Effector memory CD4-positive, alpha-beta T cell (primary cell): Measurements from ENCODE around the gene TSPAN9.
A peak's percentile ranks its signal among the peaks of the same experiment; 100 is the strongest.

Experiments used
- DNase-seq, 3 donors: peaks; one replicate each; pipeline ENCODE4 v3.0.0-alpha.2; 2020
- H3K27ac ChIP-seq: 2 replicates; pipeline ENCODE4 v1.7.0; 2013; ENCODE audit warnings: mild to moderate bottlenecking, low read length, moderate library complexity; ENCODE audit not compliant: insufficient read depth, poor library complexity, severe bottlenecking
- H3K27me3 ChIP-seq: replicated peaks from 2 replicates; pipeline ENCODE4 v1.7.0; 2013; ENCODE audit warnings: mild to moderate bottlenecking, low read length; ENCODE audit not compliant: insufficient read depth, control insufficient read depth, poor library complexity, severe bottlenecking
- H3K36me3 ChIP-seq: 2 replicates; pipeline ENCODE4 v1.7.0; 2013; ENCODE audit warnings: mild to moderate bottlenecking, low read length, moderate library complexity; ENCODE audit not compliant: control insufficient read depth, insufficient read depth
- H3K4me1 ChIP-seq: 2 replicates; pipeline ENCODE4 v1.7.0; 2013; ENCODE audit warnings: low read length, mild to moderate bottlenecking; ENCODE audit not compliant: control insufficient read depth, insufficient read depth, poor library complexity, severe bottlenecking
- H3K4me3 ChIP-seq: 2 replicates; pipeline ENCODE4 v1.7.0; 2013; ENCODE audit warnings: low read length, low read depth, mild to moderate bottlenecking; ENCODE audit not compliant: insufficient read depth, poor library complexity, severe bottlenecking
- H3K9me3 ChIP-seq: 2 replicates; pipeline ENCODE4 v1.7.0; 2013; ENCODE audit warnings: mild to moderate bottlenecking, low read length, moderate library complexity; ENCODE audit not compliant: control insufficient read depth

The TSPAN9 gene

DNA sequence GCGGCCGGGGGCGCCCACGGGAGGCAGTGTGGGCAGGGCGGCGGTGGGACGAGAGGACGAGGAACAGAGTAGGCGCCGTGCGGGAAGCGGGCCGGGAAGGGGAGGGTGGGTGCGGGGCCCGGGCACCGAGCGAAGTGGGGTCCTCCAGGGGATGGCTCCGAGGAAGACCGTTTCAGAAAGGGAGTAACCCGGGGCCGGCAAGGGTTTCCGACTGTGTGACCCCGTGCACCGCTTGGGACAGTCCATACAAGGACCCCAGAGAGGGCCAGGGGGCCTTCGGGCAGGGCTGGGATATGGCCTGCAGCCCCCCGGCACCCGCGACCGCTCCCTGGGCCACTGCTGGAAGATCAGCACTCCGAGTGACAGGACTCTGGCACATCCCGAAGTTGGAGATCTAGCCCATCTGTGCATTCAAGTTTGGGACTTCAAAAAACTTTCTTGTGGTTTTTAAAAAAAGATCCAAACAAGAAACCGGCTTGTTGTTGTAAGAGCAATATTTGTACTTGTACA, 448 bp downstream of the TSPAN9 start:
- DNase-seq: peak in 1 of 3 donors; percentile 2
- H3K36me3 ChIP-seq: no peaks in the 10 kb centered on the region
- peak overlapping the region; percentile 38 for H3K4me3 ChIP-seq
- no peak overlapping the region for H3K27ac ChIP-seq
- H3K9me3 ChIP-seq: no peaks in the 10 kb centered on the region
- H3K27me3 ChIP-seq: peaks cover 2% of the 10 kb centered on the region
- peaks cover 11% of the 10 kb centered on the region for H3K4me1 ChIP-seq

DNA sequence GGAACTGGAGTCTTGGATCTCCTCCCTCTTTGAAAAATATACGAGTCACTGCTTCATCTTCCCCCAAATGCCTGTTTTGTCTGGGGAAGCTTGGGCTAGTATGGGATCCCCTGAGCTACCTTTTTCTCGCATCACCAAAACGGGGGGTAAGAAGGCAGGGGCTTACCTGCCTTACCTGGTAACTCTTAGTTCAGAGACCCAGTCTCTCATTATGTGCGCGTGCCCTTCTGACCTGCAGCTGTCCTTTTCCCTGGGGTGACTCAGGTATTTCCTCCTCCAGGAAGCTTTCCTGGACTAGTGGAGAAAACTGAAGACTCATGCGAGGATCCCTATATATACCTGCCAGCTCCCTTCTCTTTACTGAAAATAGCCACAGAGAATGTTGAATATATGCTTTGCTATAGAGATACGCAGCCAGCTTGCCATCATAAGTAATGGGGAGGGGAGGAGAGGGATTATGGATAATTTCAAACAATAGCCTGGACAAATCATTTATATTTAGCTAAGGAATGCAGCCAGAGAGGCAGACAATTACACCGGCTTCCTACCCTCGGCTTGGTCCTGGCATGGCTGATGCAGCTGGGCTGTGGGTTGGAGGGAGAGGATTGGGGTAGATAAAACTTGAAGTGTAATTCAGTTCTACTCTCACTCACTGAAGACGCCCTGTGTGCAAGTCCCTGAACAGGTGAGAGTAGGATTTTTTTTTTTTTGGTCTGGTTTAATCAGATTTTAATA, 1.1 kb downstream of the TSPAN9 start:
- Histone ChIP-seq H3K27me3 (no peaks in the 10 kb centered on the region), H3K4me3 (peak overlapping the region; percentile 38), H3K36me3 (no peaks in the 10 kb centered on the region), H3K27ac (no peak overlapping the region), H3K4me1 (peaks cover 11% of the 10 kb centered on the region), H3K9me3 (no peaks in the 10 kb centered on the region)
- no peak for DNase-seq

GRCh38 chr12:3081091-3081490, 3.9 kb downstream of the TSPAN9 start:
- H3K27ac ChIP-seq: no peak overlapping the region
- no peak for DNase-seq

GRCh38 chr12:3081886-3082285, 4.7 kb downstream of the TSPAN9 start:
- H3K27ac ChIP-seq: no peak overlapping the region
- peaks cover 3% of the 10 kb centered on the region for H3K4me1 ChIP-seq
- no peaks in the 10 kb centered on the region for H3K9me3 ChIP-seq
- no peak overlapping the region for H3K4me3 ChIP-seq
- no peak for DNase-seq
- H3K36me3 ChIP-seq: no peaks in the 10 kb centered on the region
- no peaks in the 10 kb centered on the region for H3K27me3 ChIP-seq

More at GRCh38 chr12:3081091-3081490, 3.9 kb downstream of the TSPAN9 start:
- Histone ChIP-seq H3K4me3 (no peak overlapping the region), H3K36me3 (no peaks in the 10 kb centered on the region), H3K4me1 (peaks cover 10% of the 10 kb centered on the region), H3K9me3 (no peaks in the 10 kb centered on the region), H3K27me3 (no peaks in the 10 kb centered on the region)

- no peak overlapping the region for H3K4me3 ChIP-seq
- DNase-seq: no peak
- H3K4me1 ChIP-seq: no peaks in the 10 kb centered on the region
- H3K9me3 ChIP-seq: no peaks in the 10 kb centered on the region
- no peaks in the 10 kb centered on the region for H3K27me3 ChIP-seq
- H3K27ac ChIP-seq: no peak overlapping the region
- H3K36me3 ChIP-seq: no peaks in the 10 kb centered on the region
Measured at GRCh38 chr12:3083241-3083920, 6.2 kb downstream of the TSPAN9 start.

DNA sequence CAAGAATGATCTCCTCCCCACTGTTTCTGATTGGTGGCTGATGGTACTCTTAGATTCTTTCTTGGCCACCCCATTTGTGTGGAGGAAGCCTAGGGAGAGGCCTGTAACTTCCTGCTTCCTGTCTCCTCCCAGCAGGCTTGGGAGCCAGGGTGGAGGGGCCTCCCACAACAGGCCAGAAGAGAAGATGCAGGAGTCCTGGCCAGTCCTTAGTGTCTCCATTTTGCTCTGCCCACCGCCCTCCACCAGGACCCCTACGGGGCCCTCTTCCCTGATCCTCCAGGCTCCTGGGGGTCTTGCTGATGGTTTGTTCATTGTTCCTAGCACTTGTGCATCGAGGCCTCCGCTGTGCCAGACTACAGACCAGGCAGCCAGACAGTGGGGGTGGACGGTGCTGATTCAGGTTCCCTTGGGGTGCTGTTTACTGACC, 6.8 kb downstream of the TSPAN9 start:
- no peaks in the 10 kb centered on the region for H3K27me3 ChIP-seq
- no peaks in the 10 kb centered on the region for H3K4me1 ChIP-seq
- no peak for DNase-seq
- H3K9me3 ChIP-seq: no peaks in the 10 kb centered on the region
- no peak overlapping the region for H3K4me3 ChIP-seq
- no peaks in the 10 kb centered on the region for H3K36me3 ChIP-seq
- no peak overlapping the region for H3K27ac ChIP-seq

GRCh38 chr12:3084742-3085141, 7.6 kb downstream of the TSPAN9 start:
- Histone ChIP-seq H3K4me3 (no peak overlapping the region), H3K27me3 (no peaks in the 10 kb centered on the region), H3K9me3 (no peaks in the 10 kb centered on the region), H3K27ac (no peak overlapping the region), H3K36me3 (no peaks in the 10 kb centered on the region), H3K4me1 (no peaks in the 10 kb centered on the region)
- DNase-seq: no peak

DNA sequence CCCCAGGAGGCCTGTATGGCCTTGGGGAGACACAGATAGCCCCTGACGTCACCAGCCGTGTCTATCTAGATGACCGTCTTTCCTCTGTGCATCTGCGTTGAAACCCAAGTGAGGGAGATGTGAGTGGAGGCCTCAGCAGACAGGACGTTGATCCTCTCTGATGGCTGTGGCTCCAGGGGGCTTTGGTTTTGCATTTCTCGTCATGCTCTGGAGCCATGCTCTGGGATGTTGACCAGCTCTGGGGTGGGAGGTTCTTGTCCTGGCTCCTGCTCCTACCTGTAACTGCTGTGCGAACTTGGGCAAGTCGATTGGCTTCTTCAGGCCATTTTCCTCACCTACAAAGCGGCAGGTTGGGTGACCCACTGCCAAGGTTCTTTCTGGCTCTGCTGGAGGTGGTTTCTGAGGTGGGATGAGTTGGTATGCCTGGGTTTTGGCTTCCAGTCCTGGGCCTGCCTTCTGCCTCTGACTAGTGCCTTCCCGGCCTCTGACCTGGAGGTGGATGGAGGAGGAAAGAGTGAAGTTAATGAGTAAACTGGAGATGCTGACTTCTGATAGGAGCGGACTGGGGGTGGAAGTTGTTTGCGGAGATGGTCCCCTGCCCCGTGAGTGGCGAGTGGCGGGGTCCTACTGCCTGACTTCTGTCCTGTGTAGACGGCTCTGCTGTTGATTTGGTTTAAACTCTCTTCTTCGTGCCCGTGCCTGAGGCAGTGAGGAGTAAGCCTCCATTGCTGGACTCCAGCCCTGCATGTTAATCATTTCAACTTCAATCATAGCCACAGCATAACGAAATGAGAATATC, 8.4 kb downstream of the TSPAN9 start:
- Histone ChIP-seq H3K27ac (no peak overlapping the region), H3K9me3 (no peaks in the 10 kb centered on the region), H3K27me3 (no peaks in the 10 kb centered on the region), H3K36me3 (no peaks in the 10 kb centered on the region), H3K4me3 (no peak overlapping the region), H3K4me1 (no peaks in the 10 kb centered on the region)
- DNase-seq: no peak

- H3K9me3 ChIP-seq: no peaks in the 10 kb centered on the region
- no peak for DNase-seq
- H3K36me3 ChIP-seq: no peaks in the 10 kb centered on the region
- H3K4me1 ChIP-seq: no peaks in the 10 kb centered on the region
- H3K4me3 ChIP-seq: no peak overlapping the region
- H3K27ac ChIP-seq: no peak overlapping the region
- no peaks in the 10 kb centered on the region for H3K27me3 ChIP-seq
Measured at GRCh38 chr12:3086211-3086610, 9.0 kb downstream of the TSPAN9 start.
